Loucy (cell line): ENCODE results near the gene APOA4.

ENCODE experiments used
- H2AFZ ChIP-seq: fragments of 200-600 bp; sonication (generic); 2 replicates; pipeline ENCODE4 v1.6.0; 2016; ENCODE audit warnings: antibody characterized with exemption, mild to moderate bottlenecking, low read length, moderate library complexity
- H3F3A ChIP-seq: fragments of 200-600 bp; 2 replicates; pipeline ENCODE4 v1.6.0; 2016; ENCODE audit warnings: antibody characterized with exemption, low read depth, mild to moderate bottlenecking
- H3K27me3 ChIP-seq: fragments of 200-600 bp; sonication (generic); 2 replicates; pipeline ENCODE4 v1.6.1; 2014; ENCODE audit warnings: low read length, mild to moderate bottlenecking; ENCODE audit not compliant: insufficient read depth, poor library complexity, severe bottlenecking
- H3K36me3 ChIP-seq: fragments of 200-600 bp; sonication (generic); 2 replicates; pipeline ENCODE4 v1.6.1; 2016; ENCODE audit warnings: low read length; ENCODE audit not compliant: insufficient read depth
- H3K4me1 ChIP-seq: fragments of 200-600 bp; sonication (generic); 2 replicates; pipeline ENCODE4 v1.5.1; 2014; ENCODE audit warnings: low read length, mild to moderate bottlenecking; ENCODE audit not compliant: insufficient read depth, poor library complexity, severe bottlenecking
- H3K4me2 ChIP-seq: fragments of 200-600 bp; sonication (generic); 2 replicates; pipeline ENCODE4 v1.6.0; 2014; ENCODE audit warnings: antibody characterized with exemption, low read length, low read depth, mild to moderate bottlenecking; ENCODE audit not compliant: poor library complexity, severe bottlenecking
- H3K4me3 ChIP-seq: fragments of 200-600 bp; sonication (generic); 2 replicates; pipeline ENCODE4 v1.5.1; 2014; ENCODE audit warnings: low read length, mild to moderate bottlenecking, mixed read lengths; ENCODE audit not compliant: poor library complexity, severe bottlenecking
- H3K79me2 ChIP-seq: fragments of 200-600 bp; sonication (generic); 2 replicates; pipeline ENCODE4 v1.6.1; 2014; ENCODE audit warnings: low read length; ENCODE audit not compliant: insufficient read depth
- H3K9ac ChIP-seq: fragments of 200-600 bp; sonication (generic); 2 replicates; pipeline ENCODE4 v1.6.0; 2014; ENCODE audit warnings: mild to moderate bottlenecking, low read depth, low read length, moderate library complexity; ENCODE audit not compliant: poor library complexity, severe bottlenecking
- H3K9me2 ChIP-seq: fragments of 200-600 bp; sonication (generic); replicated peaks from 2 replicates; pipeline ENCODE4 v1.6.1; 2016; ENCODE audit warnings: low read depth, low read length, mixed read lengths
- H3K9me3 ChIP-seq: fragments of 200-600 bp; sonication (generic); 2 replicates; pipeline ENCODE4 v1.6.1; 2014; ENCODE audit warnings: mild to moderate bottlenecking, antibody characterized with exemption, low read length, low read depth; ENCODE audit not compliant: insufficient read depth
- H4K20me1 ChIP-seq: fragments of 200-600 bp; sonication (generic); 2 replicates; pipeline ENCODE4 v1.6.0; 2014; ENCODE audit warnings: antibody characterized with exemption, low read length, mild to moderate bottlenecking; ENCODE audit not compliant: insufficient read depth, poor library complexity, severe bottlenecking
- EZH2phosphoT487 ChIP-seq: fragments of 200-600 bp; IDR thresholded peaks from 2 replicates; pipeline ENCODE4 v1.6.1; 2018; ENCODE audit warnings: antibody characterized with exemption, mild to moderate bottlenecking, moderate library complexity, borderline replicate concordance
- TF ChIP-seq, protein P1 (sequence below): fragments of 200-600 bp; sonication (generic); conservative IDR thresholded peaks from 2 replicates; pipeline ENCODE4 v1.5.1; 2014; ENCODE audit warnings: mild to moderate bottlenecking, antibody characterized with exemption, low read length

APOA4 gene

DNA sequence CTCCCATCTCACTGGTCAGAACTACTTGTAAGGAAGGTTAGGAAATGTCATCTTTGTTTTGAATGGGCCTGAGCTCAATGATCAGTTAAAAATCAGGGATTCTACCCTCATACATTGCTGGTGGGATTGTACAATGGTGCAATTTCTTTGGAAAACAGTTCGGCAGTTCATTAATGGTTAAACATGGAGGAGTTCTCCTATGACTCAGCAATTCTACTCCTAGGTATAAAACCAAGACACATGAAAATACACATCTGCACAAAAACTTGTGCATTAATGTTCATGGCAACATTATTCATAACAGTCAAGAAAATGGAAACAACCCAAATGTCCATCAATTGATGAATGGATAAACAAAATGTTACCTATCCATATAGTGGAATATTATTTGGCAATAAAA lies 26.6 kb downstream of the APOA4 start:
- H3F3A ChIP-seq: no peaks in the 10 kb centered on the region
- H3K27me3 ChIP-seq: no peaks in the 10 kb centered on the region
- no peaks in the 10 kb centered on the region for H4K20me1 ChIP-seq
- H3K79me2 ChIP-seq: no peaks in the 10 kb centered on the region
- no peak for TF ChIP-seq EZH2phosphoT487
- TF ChIP-seq, protein P1, sequence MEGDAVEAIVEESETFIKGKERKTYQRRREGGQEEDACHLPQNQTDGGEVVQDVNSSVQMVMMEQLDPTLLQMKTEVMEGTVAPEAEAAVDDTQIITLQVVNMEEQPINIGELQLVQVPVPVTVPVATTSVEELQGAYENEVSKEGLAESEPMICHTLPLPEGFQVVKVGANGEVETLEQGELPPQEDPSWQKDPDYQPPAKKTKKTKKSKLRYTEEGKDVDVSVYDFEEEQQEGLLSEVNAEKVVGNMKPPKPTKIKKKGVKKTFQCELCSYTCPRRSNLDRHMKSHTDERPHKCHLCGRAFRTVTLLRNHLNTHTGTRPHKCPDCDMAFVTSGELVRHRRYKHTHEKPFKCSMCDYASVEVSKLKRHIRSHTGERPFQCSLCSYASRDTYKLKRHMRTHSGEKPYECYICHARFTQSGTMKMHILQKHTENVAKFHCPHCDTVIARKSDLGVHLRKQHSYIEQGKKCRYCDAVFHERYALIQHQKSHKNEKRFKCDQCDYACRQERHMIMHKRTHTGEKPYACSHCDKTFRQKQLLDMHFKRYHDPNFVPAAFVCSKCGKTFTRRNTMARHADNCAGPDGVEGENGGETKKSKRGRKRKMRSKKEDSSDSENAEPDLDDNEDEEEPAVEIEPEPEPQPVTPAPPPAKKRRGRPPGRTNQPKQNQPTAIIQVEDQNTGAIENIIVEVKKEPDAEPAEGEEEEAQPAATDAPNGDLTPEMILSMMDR: no peak
- no peaks in the 10 kb centered on the region for H3K4me1 ChIP-seq
- no peaks in the 10 kb centered on the region for H3K9me2 ChIP-seq
- H3K36me3 ChIP-seq: no peaks in the 10 kb centered on the region
- no peak overlapping the region for H2AFZ ChIP-seq
- no peak overlapping the region for H3K4me2 ChIP-seq
- no peak overlapping the region for H3K9ac ChIP-seq
- H3K4me3 ChIP-seq: no peak overlapping the region
- no peaks in the 10 kb centered on the region for H3K9me3 ChIP-seq

DNA sequence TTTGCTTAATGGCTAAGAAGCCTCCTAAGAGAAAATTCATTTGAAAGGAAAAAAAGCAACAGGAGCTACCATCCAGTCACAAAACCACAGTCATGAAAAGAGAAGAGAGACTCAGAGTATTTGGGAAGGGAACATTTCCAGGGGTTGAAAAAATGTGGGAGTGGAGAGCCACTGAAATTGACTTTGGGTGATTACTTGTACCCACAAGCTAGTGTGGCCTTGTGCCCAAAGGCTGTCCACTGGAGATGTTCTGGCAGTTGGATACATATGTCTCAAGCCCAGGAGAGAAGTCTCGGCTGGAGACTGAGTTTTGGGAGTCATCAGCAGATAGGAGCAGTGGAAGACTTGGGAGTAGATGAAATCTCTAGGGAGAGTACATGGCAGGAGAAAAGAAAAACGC lies 28.3 kb downstream of the APOA4 start:
- H4K20me1 ChIP-seq: no peaks in the 10 kb centered on the region
- no peaks in the 10 kb centered on the region for H3F3A ChIP-seq
- H3K36me3 ChIP-seq: no peaks in the 10 kb centered on the region
- TF ChIP-seq EZH2phosphoT487: no peak
- TF ChIP-seq, protein P1: no peak
- H2AFZ ChIP-seq: no peak overlapping the region
- H3K79me2 ChIP-seq: no peaks in the 10 kb centered on the region
- H3K9me3 ChIP-seq: no peaks in the 10 kb centered on the region
- H3K4me1 ChIP-seq: no peaks in the 10 kb centered on the region
- H3K9ac ChIP-seq: no peak overlapping the region
- no peaks in the 10 kb centered on the region for H3K27me3 ChIP-seq
- no peak overlapping the region for H3K4me3 ChIP-seq
- H3K4me2 ChIP-seq: no peak overlapping the region
- H3K9me2 ChIP-seq: no peaks in the 10 kb centered on the region

- TF ChIP-seq, protein P1: no peak
- no peak for TF ChIP-seq EZH2phosphoT487
- Histone ChIP-seq H3K9me2 (no peaks in the 10 kb centered on the region), H3K9me3 (no peaks in the 10 kb centered on the region), H3K4me2 (no peak overlapping the region), H3F3A (no peaks in the 10 kb centered on the region), H3K27me3 (no peaks in the 10 kb centered on the region), H3K9ac (no peak overlapping the region), H3K4me3 (no peak overlapping the region), H4K20me1 (no peaks in the 10 kb centered on the region), H2AFZ (peak overlapping the region; percentile 88), H3K4me1 (no peaks in the 10 kb centered on the region), H3K79me2 (no peaks in the 10 kb centered on the region), H3K36me3 (no peaks in the 10 kb centered on the region)
Measured at GRCh38 chr11:116793772-116794097, 29.4 kb downstream of the APOA4 start.
